HG02678 (cell line): ENCODE results near the gene HSPB7.
"Not testable (repeated sequence)": the region's sequence is repeated elsewhere in the genome, so short reads cannot be mapped to it uniquely, and the experiment has no call there.

Experiments used
- ATAC-seq: cut with Tn5 transposase; IDR thresholded peaks from one replicate; pipeline ENCODE4 v1.9.1; 2021; ENCODE audit warnings: mild to moderate bottlenecking, moderate library complexity; ENCODE audit not compliant: unreplicated experiment

The HSPB7 gene

DNA sequence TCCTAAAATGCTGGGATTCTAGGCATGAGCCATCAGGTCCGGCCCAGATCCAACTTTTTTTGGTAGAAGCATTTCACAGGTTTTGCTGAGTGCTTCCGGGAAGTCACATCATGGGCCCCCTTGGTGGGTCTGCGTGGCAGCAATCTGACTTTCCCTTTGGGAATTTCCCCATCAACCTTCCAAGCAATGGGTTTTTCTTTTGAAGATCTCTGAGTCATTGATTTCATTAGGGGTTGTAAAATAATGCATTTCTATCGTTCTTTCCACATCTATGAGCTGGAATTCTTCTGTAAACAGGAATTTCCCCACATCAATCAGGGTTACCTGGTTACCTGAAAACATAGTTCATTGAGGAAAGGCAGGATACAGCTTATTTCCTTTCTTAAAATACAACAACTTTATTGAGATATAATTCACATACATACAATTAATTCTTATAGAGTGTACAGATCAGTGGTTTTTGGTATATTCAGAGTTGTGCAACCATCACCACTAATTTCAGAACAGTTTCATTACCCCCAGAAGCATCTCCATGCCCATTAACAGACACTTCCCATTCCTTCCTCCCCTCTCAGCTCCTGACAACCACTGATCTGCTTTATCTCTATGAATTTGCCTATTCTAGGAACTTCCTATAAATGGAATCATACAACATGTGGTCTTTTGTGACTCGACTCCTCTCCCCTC is 32.1 kb downstream of the HSPB7 start:
- no peak for ATAC-seq

- ATAC-seq, result no peak
Measured at GRCh38 chr1:15983275-15983674, 34.6 kb downstream of the HSPB7 start.

GRCh38 chr1:15981679-15982078 is 36.2 kb downstream of the HSPB7 start:
- ATAC-seq, result no peak

GRCh38 chr1:15977947-15978346 is 39.9 kb downstream of the HSPB7 start:
- not testable (repeated sequence) for ATAC-seq

DNA sequence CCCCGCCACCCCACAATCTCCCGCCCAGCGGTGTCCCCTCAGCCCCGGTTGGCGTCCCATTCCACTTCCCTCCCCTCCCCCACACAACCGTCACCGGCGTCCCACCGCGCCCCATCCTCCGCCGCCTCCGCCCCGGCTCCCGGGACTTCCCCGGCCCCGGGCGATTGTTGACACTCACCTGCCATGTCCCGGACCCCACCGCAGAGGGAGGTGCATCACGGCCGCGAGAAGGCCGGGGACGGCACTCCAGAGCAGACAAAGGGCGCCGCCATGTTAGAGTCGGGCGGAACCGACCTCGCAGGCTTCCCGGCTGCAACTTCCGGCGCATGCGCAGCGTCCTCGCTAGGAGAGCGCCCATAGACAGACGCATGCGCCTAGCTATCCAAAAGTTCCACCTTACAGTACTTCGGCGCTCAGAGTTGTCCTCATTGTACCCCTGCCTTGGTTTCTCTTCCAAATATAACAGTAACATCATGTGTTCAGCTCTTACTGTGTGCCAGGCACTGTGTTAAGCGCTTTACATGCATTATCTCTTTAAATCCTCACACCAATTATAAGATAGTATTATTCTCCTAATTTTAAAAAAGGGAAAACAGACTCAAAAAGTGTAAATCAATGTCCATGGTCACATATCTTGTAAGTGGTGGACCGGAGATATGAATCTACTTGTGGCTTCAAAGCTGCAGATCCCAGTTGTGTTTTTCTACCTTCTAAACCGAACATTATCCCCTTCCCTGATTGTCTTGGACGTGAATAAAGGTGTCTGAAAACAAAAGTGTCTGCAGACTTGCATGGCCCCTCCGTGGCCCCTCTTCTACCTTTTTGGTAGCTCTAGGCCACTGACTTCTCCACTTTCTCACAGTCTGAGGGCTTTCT is 41.8 kb downstream of the HSPB7 start, which contains the start of gene ZBTB17:
ZBTB17 (minus strand) TSS at position 297 of the 876 bp plus-strand sequence. CDS start 27,606 bp downstream, outside the sequence.
- ATAC-seq, result peak; percentile 79

- ATAC-seq, result peak; percentile 62
Measured at GRCh38 chr1:15975358-15975804, 42.5 kb downstream of the HSPB7 start.

DNA sequence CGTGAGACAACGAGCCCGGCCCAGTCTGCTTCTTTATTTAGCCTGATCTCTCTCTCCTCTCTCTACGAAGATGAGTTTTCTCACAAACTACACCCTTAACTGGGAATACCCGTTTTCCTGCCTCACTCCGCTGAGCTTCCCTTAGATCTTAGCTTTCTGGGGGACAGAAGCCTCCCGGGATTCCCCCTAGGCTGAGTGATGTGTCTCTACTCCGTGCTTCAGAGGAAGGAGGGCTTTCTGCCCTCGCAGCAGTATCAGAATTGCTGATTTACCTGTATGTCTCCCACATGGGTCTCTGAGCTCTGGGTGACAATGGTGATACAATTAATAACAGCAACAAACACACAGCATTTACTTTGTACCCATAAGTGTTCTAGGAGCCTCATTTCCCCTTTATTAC is 43.0 kb downstream of the HSPB7 start:
- ATAC-seq, result no peak

GRCh38 chr1:15973772-15974171 is 44.1 kb downstream of the HSPB7 start:
- no peak for ATAC-seq

- ATAC-seq, result no peak
Measured at GRCh38 chr1:15972409-15972808, 45.4 kb downstream of the HSPB7 start.

DNA sequence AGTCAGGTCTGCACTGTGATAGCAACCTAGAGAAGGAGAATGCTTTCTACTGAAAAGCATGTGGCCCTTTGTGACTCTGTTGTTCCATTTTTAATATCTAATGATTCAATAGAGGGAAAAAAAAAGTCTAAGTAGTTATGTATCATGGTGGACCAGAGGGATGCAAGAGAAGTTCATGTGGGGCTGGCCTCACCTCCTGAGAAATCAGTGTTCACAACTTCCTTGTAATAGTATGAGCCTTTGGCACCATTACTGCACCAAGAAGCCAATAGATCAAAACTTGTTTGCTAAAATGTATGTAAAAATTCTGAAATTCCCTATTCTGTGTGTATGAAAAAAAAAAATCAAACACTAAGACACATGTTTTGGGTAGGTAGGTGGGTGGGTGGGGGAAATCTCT is 46.9 kb downstream of the HSPB7 start:
- no peak for ATAC-seq

DNA sequence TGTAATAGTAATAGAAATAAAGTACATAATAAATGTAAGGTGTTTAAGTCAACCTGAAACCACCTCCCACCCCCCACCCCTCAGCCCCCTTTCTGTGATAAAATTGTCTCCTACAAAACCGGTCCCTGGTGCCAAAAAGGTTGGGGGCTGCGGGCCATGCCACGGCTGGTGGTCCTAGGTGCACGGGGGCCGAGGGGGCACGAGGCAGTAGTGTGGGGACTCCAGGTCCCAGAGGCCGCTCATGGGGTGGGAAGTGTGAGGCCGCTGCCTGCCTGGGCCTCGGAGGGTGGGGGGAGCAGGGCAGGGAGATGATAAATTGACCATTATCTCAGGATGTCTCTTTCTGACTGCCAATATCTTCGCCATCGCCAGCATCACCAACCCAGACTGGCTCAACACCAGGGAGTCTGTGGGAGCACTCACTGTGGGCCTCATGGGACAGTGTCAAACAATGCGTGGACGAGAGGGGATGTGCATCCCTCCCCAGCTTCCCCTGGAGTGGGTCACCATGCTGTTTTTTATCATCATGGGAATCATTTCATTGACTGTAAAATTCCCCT is 48.4 kb downstream of the HSPB7 start:
- ATAC-seq, result no peak

DNA sequence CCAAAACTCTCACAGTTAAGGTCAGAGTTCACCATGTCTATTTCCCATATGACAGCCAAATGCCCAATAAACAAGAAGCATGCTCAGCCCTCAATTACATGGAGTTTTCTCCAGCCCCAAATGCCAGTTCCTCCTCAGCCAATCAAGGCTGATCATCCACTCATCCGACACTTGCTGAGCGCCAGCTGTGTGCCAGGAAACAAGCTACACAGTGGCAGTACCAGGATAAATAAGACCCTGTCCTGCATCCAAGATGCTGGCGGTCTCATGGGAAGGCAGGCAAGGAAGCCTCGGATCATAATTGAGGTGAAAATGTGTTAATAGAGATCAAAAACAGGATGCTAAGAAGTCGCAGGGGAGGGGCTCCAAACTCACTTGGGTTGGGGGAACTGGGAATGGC is 49.7 kb downstream of the HSPB7 start:
- ATAC-seq, result no peak

DNA sequence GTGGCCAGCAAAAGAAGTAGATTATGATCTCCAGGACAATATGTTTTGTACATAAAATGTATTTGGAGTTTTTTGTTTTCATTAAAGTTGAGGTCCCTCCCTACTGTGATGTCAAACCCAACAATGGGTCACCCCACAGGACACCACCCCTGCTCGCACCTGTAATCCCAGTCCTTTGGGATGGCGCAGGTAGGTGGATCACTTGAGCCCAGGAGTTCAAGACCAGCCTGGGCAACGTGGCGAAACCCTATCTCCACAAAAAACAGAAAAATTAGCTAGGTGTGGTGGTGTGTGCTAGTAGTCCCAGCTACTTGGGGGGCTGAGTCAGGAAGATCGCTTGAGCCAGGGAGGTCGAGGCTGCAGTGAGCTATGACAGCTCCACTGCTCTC is 50.9 kb downstream of the HSPB7 start:
- ATAC-seq, result no peak

DNA sequence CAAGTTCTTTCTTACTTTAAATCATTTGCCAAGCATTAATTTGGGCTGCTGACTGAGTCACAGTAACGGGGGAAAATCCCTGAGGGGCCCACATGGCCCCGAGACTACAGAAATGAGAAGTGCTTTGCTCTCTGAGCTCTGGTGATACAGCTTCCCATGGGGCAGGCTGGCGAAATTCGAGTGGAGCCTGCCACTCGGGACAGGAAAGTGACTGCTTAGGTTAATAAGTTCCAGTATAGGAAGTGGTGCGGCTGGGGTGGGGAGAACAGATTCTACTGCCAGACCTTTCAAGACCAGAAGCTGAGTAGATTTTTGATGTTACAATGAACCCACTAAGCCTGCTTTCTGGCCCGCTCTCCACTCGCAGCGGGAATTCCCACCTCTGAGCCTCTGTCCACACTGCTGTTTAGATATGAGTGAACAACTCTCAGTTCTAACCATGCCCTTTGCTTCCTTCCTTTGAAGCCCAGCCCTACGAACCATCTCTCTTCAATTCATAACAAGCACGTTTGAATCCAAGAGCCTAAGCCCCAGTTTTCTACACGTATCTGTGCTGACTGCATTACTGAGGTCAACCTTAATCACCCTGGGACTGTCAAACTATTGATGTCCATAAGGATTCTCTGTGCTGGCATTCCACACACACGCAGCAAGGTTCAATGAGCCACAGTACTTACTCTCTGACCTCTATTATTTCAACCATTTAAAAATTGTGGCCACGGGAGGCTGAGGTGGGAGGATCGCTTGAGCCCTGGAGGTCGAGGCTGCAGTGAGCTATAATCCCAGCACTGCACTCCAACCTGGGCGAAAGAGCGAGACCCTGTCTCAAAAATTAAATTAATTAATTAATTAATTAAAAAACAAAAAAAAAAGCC is 51.5 kb downstream of the HSPB7 start:
- peak; percentile 70 for ATAC-seq

DNA sequence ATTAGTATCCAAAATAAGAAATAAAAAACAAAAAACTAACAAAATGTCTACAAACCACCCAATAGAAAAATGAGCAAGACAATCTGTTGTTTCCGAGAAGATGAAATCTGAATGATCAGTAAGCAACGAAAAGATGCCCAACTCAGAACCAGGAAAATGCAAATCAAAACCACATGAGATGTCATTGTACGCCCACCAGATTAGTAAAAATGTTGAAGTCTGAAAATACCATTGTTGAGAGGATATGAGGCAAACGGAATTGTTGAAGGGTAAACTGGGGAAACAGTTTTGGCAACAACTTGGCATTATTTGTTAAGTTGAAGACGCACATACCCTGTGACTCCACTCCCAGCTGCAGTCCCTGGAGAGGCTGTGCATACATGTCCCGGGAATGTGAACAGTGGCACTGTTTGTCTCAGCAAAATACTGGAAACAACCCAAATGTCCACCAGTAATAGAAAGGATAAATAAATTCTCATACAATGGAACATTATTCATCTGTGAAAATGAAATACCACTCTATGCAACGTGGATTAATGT is 52.5 kb downstream of the HSPB7 start:
- no peak for ATAC-seq
